Loucy (cell line): ENCODE measurements around the gene PPP1R13B.

Experiments used
- EZH2phosphoT487 ChIP-seq: fragments of 200-600 bp; IDR thresholded peaks from 2 replicates; pipeline ENCODE4 v1.6.1; 2018; ENCODE audit warnings: antibody characterized with exemption, mild to moderate bottlenecking, moderate library complexity, borderline replicate concordance
- TF ChIP-seq, protein P1 (sequence below): fragments of 200-600 bp; sonication (generic); conservative IDR thresholded peaks from 2 replicates; pipeline ENCODE4 v1.5.1; 2014; ENCODE audit warnings: mild to moderate bottlenecking, antibody characterized with exemption, low read length

DNA sequence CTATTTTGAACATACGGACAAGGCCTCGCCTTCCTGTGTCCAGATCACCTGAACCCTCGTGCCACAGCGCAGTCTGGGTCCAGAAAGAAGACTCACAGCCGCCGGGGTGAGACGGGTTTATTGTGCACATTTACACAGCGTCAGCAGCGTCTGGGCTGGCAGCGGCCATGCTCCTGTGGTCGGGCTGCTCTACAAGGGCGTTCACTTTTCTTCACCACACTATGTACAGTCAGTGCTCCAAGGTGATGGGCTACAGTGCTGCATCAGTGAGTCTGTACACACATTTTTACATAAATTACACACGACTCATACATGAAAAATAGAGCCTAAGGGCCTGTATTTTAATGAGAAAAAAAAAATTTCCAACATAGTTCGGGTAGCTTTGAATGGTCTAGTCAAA lies 113.7 kb downstream of the PPP1R13B start:
- TF ChIP-seq, protein P1, sequence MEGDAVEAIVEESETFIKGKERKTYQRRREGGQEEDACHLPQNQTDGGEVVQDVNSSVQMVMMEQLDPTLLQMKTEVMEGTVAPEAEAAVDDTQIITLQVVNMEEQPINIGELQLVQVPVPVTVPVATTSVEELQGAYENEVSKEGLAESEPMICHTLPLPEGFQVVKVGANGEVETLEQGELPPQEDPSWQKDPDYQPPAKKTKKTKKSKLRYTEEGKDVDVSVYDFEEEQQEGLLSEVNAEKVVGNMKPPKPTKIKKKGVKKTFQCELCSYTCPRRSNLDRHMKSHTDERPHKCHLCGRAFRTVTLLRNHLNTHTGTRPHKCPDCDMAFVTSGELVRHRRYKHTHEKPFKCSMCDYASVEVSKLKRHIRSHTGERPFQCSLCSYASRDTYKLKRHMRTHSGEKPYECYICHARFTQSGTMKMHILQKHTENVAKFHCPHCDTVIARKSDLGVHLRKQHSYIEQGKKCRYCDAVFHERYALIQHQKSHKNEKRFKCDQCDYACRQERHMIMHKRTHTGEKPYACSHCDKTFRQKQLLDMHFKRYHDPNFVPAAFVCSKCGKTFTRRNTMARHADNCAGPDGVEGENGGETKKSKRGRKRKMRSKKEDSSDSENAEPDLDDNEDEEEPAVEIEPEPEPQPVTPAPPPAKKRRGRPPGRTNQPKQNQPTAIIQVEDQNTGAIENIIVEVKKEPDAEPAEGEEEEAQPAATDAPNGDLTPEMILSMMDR, result no peak
- no peak for TF ChIP-seq EZH2phosphoT487
